BLaER1 treated with 17β-estradiol and CSF1 and Interleukin-3, amounts not matched to agents 10 nM and 100 nM (cell line): ENCODE data around the gene RECK.

Experiments used
- H3K27ac ChIP-seq, 11 experiments: shearing (Covaris generic); formaldehyde crosslinking; 2 replicates each; pipeline ENCODE4 v1.8.1; 2022
- H3K27me3 ChIP-seq, 11 experiments: shearing (Covaris generic); formaldehyde crosslinking; 2 replicates each; pipeline ENCODE4 v1.8.1; 2022
- H3K36me3 ChIP-seq, 11 experiments: shearing (Covaris generic); formaldehyde crosslinking; 2 replicates each; pipeline ENCODE4 v1.8.1; 2022
- H3K4me1 ChIP-seq, 10 experiments: shearing (Covaris generic); formaldehyde crosslinking; 2 replicates each; pipeline ENCODE4 v1.8.1; 2022
- H3K4me2 ChIP-seq, 11 experiments: shearing (Covaris generic); formaldehyde crosslinking; 2 replicates each; pipeline ENCODE4 v1.8.1; 2022
- H3K4me3 ChIP-seq, 10 experiments: shearing (Covaris generic); formaldehyde crosslinking; 2 replicates each; pipeline ENCODE4 v1.8.1; 2022
- H3K9ac ChIP-seq, 11 experiments: shearing (Covaris generic); formaldehyde crosslinking; 2 replicates each; pipeline ENCODE4 v1.8.1; 2022
- H3K9me3 ChIP-seq, 11 experiments: shearing (Covaris generic); formaldehyde crosslinking; replicated peaks in 1 of 11; 2 replicates each; pipeline ENCODE4 v1.8.1; 2022
- H4K20me1 ChIP-seq, 11 experiments: shearing (Covaris generic); formaldehyde crosslinking; 2 replicates each; pipeline ENCODE4 v1.8.1; 2022
- Cebpa-rat ChIP-seq, 11 experiments: shearing (Covaris generic); IDR thresholded peaks; 2 replicates each; pipeline ENCODE4 v1.8.1; 2022

Gene RECK

GRCh38 chr9:36040271-36040925 is 3.7 kb downstream of the RECK start:
- Histone ChIP-seq H3K4me3 (peak overlapping the region in 4 of 10 experiments; percentile 37 to 97 (median 88); a peak in 5 of 20 replicates), H3K9me3 (peaks cover 6 to 20% (median 15%) of the 10 kb centered on the region in 11 experiments; a peak in 18 of 22 replicates), H4K20me1 (peaks cover 0 to 28% (median 8%) of the 10 kb centered on the region in 11 experiments; a peak in 7 of 22 replicates), H3K27ac (peak overlapping the region in 7 of 11 experiments; percentile 56 to 76 (median 70); a peak in 10 of 22 replicates), H3K4me2 (peak overlapping the region; percentile 79 to 98 (median 91); a peak in 19 of 22 replicates), H3K36me3 (peaks cover 0 to 32% (median 8%) of the 10 kb centered on the region in 11 experiments; a peak in 9 of 22 replicates), H3K9ac (peak overlapping the region in 2 of 11 experiments; percentile 11 to 18; a peak in 2 of 22 replicates), H3K27me3 (no peaks in the 10 kb centered on the region), H3K4me1 (peaks cover 53 to 84% (median 75%) of the 10 kb centered on the region in 10 experiments)
- no peak for TF ChIP-seq Cebpa-rat (IDR thresholded peaks at IDR 0.05)

- Histone ChIP-seq H4K20me1 (peaks cover 0 to 39% (median 12%) of the 10 kb centered on the region in 11 experiments; a peak in 9 of 22 replicates), H3K27me3 (no peaks in the 10 kb centered on the region), H3K9me3 (peaks cover 6 to 20% (median 15%) of the 10 kb centered on the region in 11 experiments; a peak in 18 of 22 replicates), H3K9ac (peak overlapping the region in 9 of 11 experiments; percentile 1 to 57 (median 40); a peak in 10 of 22 replicates), H3K27ac (peak overlapping the region in 10 of 11 experiments; percentile 40 to 76 (median 62); a peak in 18 of 22 replicates), H3K4me3 (peak overlapping the region in 7 of 10 experiments; percentile 4 to 52 (median 37); a peak in 8 of 20 replicates), H3K36me3 (peaks cover 0 to 40% (median 8%) of the 10 kb centered on the region in 11 experiments; a peak in 10 of 22 replicates), H3K4me2 (peak overlapping the region; percentile 76 to 98 (median 88); a peak in 21 of 22 replicates), H3K4me1 (peaks cover 53 to 85% (median 67%) of the 10 kb centered on the region in 10 experiments)
- TF ChIP-seq Cebpa-rat (IDR thresholded peaks at IDR 0.05) = no peak
Observed at GRCh38 chr9:36041506-36041905, 4.8 kb downstream of the RECK start.

GRCh38 chr9:36045610-36046009 is 8.9 kb downstream of the RECK start:
- H3K9ac ChIP-seq = no peak overlapping the region
- H3K4me1 ChIP-seq = peaks cover 23 to 71% (median 46%) of the 10 kb centered on the region in 10 experiments
- peaks cover 0 to 46% (median 22%) of the 10 kb centered on the region in 11 experiments; a peak in 15 of 22 replicates for H3K36me3 ChIP-seq
- peaks cover 0 to 71% (median 44%) of the 10 kb centered on the region in 11 experiments; a peak in 19 of 22 replicates for H4K20me1 ChIP-seq
- H3K4me2 ChIP-seq = peak overlapping the region in 2 of 11 experiments; percentile 31 to 41; a peak in 3 of 22 replicates
- H3K27me3 ChIP-seq = no peaks in the 10 kb centered on the region
- no peak for TF ChIP-seq Cebpa-rat (IDR thresholded peaks at IDR 0.05)
- H3K9me3 ChIP-seq = peaks cover 6 to 20% (median 15%) of the 10 kb centered on the region in 11 experiments; a peak in 19 of 22 replicates
- no peak overlapping the region for H3K4me3 ChIP-seq
- no peak overlapping the region for H3K27ac ChIP-seq

- Histone ChIP-seq H3K9me3 (peaks cover 6 to 20% (median 15%) of the 10 kb centered on the region in 11 experiments; a peak in 19 of 22 replicates), H3K4me1 (peaks cover 10 to 59% (median 32%) of the 10 kb centered on the region in 10 experiments), H3K27me3 (no peaks in the 10 kb centered on the region), H3K4me2 (no peak overlapping the region), H4K20me1 (peaks cover 0 to 83% (median 44%) of the 10 kb centered on the region in 11 experiments; a peak in 19 of 22 replicates), H3K36me3 (peaks cover 0 to 52% (median 32%) of the 10 kb centered on the region in 11 experiments; a peak in 18 of 22 replicates), H3K9ac (no peak overlapping the region), H3K4me3 (no peak overlapping the region), H3K27ac (no peak overlapping the region)
- no peak for TF ChIP-seq Cebpa-rat (IDR thresholded peaks at IDR 0.05)
Observed at GRCh38 chr9:36046923-36047322, 10.2 kb downstream of the RECK start.

GRCh38 chr9:36049408-36049807 is 12.7 kb downstream of the RECK start:
- peak overlapping the region in 2 of 11 experiments; percentile 1 to 2; a peak in 1 of 22 replicates for H3K4me2 ChIP-seq
- H4K20me1 ChIP-seq = peaks cover 0 to 99% (median 57%) of the 10 kb centered on the region in 11 experiments; a peak in 18 of 22 replicates
- peaks cover 0 to 5% (median under 1%) of the 10 kb centered on the region in 11 experiments; a peak in 8 of 22 replicates for H3K9me3 ChIP-seq
- H3K36me3 ChIP-seq = peaks cover 0 to 63% (median 41%) of the 10 kb centered on the region in 11 experiments; a peak in 18 of 22 replicates
- no peak overlapping the region for H3K4me3 ChIP-seq
- peaks cover 9 to 42% (median 18%) of the 10 kb centered on the region in 10 experiments; a peak in 19 of 20 replicates for H3K4me1 ChIP-seq
- no peaks in the 10 kb centered on the region for H3K27me3 ChIP-seq
- TF ChIP-seq Cebpa-rat (IDR thresholded peaks at IDR 0.05) = no peak
- H3K27ac ChIP-seq = no peak overlapping the region
- no peak overlapping the region for H3K9ac ChIP-seq

- no peak overlapping the region for H3K27ac ChIP-seq
- H3K4me1 ChIP-seq = peaks cover 7 to 33% (median 12%) of the 10 kb centered on the region in 10 experiments; a peak in 17 of 20 replicates
- no peak overlapping the region; a peak in 1 of 22 replicates for H3K4me2 ChIP-seq
- H3K9me3 ChIP-seq = no peaks in the 10 kb centered on the region; a peak in 1 of 22 replicates
- H3K4me3 ChIP-seq = no peak overlapping the region
- TF ChIP-seq Cebpa-rat (IDR thresholded peaks at IDR 0.05) = no peak
- no peak overlapping the region for H3K9ac ChIP-seq
- H4K20me1 ChIP-seq = peaks cover 0 to 99% (median 56%) of the 10 kb centered on the region in 11 experiments; a peak in 18 of 22 replicates
- H3K27me3 ChIP-seq = no peaks in the 10 kb centered on the region
- H3K36me3 ChIP-seq = peaks cover 0 to 70% (median 44%) of the 10 kb centered on the region in 11 experiments; a peak in 18 of 22 replicates
Observed at GRCh38 chr9:36050476-36050875, 13.8 kb downstream of the RECK start.

- H3K27ac ChIP-seq = no peak overlapping the region
- peaks cover 0 to 99% (median 51%) of the 10 kb centered on the region in 11 experiments; a peak in 18 of 22 replicates for H4K20me1 ChIP-seq
- no peak for TF ChIP-seq Cebpa-rat (IDR thresholded peaks at IDR 0.05)
- H3K9me3 ChIP-seq = peaks cover 0 to under 1% (median 0%) of the 10 kb centered on the region in 11 experiments; a peak in 3 of 22 replicates
- no peak overlapping the region for H3K4me3 ChIP-seq
- H3K36me3 ChIP-seq = peaks cover 0 to 75% (median 47%) of the 10 kb centered on the region in 11 experiments; a peak in 19 of 22 replicates
- no peak overlapping the region for H3K9ac ChIP-seq
- H3K4me1 ChIP-seq = peaks cover 5 to 26% (median 11%) of the 10 kb centered on the region in 10 experiments; a peak in 14 of 20 replicates
- no peak overlapping the region for H3K4me2 ChIP-seq
- H3K27me3 ChIP-seq = no peaks in the 10 kb centered on the region
Observed at GRCh38 chr9:36051317-36051716, 14.6 kb downstream of the RECK start.

- Histone ChIP-seq H4K20me1 (peaks cover 0 to 86% (median 33%) of the 10 kb centered on the region in 11 experiments; a peak in 17 of 22 replicates), H3K4me2 (peak overlapping the region in 2 of 11 experiments; percentile 7 to 19; a peak in 1 of 22 replicates), H3K27ac (no peak overlapping the region), H3K9me3 (peaks cover 0 to 15% (median 7%) of the 10 kb centered on the region in 11 experiments; a peak in 19 of 22 replicates), H3K36me3 (peaks cover 9 to 85% (median 57%) of the 10 kb centered on the region in 11 experiments), H3K27me3 (no peaks in the 10 kb centered on the region), H3K4me3 (no peak overlapping the region), H3K9ac (no peak overlapping the region), H3K4me1 (peaks cover 3 to 18% (median 11%) of the 10 kb centered on the region in 10 experiments; a peak in 13 of 20 replicates)
- TF ChIP-seq Cebpa-rat (IDR thresholded peaks at IDR 0.05) = no peak
Observed at GRCh38 chr9:36053971-36054370, 17.3 kb downstream of the RECK start.
